GM18511 (cell line): ENCODE measurements around the gene DLX3.
"Not testable (repeated sequence)": the region's sequence is repeated elsewhere in the genome, so short reads cannot be mapped to it uniquely, and the experiment has no call there.

Source experiments
- ATAC-seq: cut with Tn5 transposase; IDR thresholded peaks from one replicate; pipeline ENCODE4 v1.9.1; 2021; ENCODE audit warnings: mild to moderate bottlenecking, moderate library complexity; ENCODE audit not compliant: unreplicated experiment

DLX3 gene

DNA sequence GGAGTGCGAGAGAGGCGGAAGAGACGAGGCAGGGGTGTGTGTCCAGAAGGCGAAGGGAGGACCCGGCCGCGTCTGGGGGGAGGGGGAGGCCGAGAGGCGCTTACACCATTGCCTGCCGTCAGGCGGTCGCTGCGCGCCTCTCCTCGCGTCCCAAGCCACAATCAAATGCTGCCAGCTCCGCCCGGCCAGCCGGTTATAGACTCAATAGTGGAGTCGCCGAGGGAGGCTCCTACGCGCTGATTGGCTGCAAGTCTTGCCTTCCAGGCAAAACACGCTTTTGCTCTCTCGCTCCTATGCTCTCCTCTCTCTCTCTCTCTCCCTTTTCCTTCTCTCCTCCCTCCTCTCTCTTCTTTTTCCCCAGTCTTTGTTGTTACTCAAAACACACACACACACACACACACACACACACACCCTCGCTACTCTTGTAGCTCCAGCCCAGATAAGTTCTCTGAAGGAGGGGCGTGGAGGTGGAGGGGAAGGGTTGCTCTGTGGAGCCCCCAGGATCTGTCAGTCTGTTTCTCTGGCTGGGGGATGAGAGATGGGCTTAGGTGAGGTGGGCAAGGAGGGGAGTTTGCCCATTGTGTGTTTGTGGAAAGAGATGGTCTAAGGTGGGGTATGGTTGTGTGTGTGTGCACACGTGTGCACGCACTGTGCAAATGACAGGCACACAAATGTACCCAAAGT is at the start of gene DLX3:
TSS of gene DLX3 (minus strand) at position 170 of the 684 bp plus-strand sequence. CDS start 226 bp downstream, outside the sequence.
- ATAC-seq: no peak

DNA sequence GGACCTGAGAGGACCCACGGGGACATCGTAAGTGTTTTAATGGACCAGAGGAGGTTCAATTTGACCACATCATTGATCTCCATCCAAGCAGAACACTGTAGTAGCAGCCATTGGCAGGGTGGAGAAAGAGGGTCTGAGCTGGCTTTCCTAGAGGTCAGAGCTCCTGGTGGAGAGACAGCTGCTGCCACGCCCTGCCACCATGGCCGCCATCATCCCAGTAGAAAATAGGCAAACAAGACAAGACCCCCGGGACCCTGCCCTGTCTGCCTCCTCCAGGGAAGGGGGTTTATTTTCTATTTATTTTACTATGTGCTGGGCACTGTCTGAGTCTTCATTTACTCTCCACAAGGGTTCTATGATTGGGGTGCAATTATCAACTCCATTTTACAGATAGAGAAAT is 49.5 kb upstream of the DLX3 start:
- no peak for ATAC-seq

DNA sequence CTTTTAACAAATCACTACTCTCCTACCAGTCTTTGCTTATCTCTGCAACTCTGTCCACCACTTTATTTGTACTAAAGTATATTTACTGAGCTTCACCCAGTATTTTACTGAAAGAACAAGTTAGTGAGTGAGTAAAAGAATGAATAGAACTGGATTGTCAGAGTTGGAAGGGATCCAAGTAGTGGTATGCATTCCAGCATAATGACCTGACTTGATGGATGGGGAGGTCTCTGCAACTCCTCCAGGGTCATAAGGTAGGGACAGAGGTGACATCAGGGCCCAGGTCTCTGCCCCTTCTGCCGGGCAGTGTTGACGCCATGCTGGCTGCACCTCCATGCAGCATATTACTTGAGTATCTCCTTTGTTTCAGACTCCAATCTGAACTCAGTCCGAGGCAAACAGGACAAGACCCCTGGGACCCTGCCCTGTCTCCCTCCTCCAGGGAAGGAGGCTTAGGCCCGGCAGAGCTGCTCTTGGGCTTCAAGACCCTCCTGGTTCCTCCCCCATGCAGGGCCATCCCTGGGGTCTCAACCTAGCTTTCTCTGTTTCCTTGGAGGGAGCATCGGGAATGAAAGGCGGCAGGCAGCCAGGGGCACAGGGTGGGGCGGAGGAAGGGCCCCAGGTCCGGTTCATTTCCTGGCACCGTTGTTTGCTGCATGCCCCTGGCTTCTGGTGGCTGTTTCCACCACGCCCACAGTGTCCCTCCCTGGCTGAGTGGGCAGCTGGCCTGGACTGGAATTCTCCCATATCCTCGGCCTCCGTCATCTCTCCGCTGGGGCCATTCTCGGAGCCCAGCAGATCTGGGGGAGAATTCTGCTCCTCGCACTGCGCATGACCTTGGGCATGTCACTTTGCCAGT is 48.5 kb upstream of the DLX3 start:
- ATAC-seq: no peak

DNA sequence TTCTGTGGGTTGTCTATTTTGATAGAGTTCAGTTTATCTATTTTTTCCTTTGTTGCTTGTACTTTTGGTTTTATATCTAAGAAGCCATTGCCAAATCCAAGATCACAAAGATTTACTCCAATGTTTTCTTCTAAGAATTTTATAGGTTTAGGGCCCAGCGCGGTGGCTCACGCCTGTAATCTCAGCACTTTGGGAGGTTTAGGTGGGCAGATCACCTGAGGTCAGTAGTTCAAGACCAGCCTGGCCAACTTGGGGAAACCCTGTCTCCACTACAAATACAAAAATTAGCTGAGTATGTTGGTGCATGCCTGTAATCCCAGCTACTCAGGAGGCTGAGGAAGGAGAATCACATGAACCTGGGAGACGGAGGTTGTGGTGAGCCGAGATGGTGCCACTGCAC is 47.2 kb upstream of the DLX3 start:
- no peak for ATAC-seq

DNA sequence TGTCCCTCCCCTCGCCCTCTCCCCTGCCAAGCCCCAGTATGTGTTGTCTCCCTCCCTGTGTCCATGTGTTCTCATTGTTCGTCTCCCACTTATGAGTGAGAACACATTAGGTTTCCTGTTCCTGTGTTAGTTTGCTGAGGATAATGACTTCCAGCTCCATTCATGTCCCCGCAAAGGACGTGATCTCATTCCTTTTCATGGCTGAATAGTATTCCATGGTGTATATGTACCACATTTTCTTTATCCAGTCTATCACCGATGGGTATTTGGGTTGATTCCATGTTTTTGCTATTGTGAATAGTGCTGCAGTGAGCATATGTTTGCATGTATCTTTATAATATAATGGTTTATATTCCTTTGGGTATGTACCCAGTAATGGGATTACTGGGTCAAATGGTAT is 45.5 kb upstream of the DLX3 start:
- not testable (repeated sequence) for ATAC-seq

GRCh38 chr17:50039058-50039457 is 44.0 kb upstream of the DLX3 start:
- ATAC-seq: no peak

GRCh38 chr17:50037321-50038107 is 42.5 kb upstream of the DLX3 start:
- no peak for ATAC-seq

GRCh38 chr17:50036455-50037261 is 41.6 kb upstream of the DLX3 start:
- ATAC-seq: no peak

DNA sequence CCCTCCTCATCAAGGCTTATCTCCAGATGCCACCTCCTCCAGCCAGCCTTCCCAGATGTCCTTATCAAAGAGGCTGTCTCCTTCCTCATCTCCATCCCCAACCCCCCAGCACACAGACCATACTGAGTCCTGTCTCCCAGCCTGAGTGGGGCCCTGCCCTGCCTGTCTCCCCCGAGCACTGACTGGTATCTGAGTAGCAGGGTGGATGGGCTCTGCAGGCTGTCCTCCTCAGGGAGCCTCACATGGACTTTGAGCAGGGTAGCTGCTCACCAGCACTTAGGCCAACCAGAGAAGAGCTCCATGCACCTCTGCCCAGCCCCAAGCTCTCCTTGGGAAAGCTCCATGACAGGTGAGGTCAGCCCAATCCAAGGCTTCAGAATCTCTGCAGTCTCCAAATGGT is 40.9 kb upstream of the DLX3 start:
- ATAC-seq: no peak

DNA sequence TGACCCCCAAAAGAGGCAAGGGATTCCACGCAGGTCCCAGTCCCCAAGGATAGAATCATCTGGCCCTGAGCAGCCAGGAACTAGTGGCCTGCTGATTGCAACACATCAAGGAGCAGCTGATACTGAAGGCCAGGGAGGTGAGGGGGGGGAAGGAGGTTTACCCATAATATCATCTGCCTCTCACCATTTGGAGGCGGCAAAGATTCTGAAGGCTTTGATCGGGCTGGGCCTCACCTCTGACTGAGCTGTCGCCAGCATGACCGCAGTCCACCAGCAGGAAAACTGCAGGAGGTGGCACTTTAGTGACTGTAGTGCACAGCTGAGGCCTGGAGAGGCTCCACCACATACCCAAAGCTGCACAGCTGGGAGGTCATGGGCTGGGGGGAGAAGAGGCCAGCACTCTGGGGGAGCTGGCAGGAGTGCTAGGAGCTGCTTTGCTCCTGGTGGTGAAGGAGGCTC is 40.4 kb upstream of the DLX3 start:
- ATAC-seq: no peak

DNA sequence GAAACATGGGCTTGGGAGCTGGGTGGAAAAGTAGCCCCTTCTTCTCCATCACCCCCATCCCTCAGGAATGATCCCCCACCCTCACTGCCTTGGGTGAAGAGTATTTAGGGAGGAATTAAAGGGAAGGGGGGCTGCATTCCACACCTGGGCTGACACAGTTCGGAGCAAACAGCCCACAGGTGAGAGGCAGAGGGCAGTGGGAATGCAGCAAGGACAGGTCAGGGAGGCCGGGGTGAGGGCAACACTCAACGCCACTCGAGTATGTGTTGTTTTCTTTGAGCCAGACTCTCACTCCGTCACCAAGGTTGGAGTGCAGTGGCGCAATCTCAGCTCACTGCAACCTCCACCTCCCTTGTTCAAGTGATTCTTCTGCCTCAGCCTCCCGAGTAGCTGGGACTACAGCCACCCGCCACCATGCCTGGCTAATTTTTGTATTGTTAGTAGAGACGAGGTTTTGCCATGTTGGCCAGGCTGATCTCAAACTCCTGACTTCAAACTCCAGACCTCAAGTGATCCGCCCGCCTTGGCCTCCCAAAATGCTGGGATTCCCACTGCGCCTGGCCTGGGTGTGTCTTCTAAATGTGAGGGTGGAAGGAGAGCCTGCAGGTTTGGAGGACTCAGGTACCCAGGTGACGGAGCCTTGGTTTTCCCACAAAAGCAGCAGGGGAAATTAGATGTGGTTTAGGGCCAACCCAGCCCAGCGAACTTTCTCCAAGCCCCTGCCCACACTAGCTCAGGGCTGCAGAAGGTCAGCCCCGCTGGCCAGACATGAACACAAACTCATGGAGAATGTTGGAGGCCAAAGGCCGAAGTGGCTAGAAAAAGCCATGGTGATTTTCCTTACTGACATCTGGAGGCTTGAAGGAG is 39.7 kb upstream of the DLX3 start:
- no peak for ATAC-seq

GRCh38 chr17:50033316-50033715 is 38.3 kb upstream of the DLX3 start:
- no peak for ATAC-seq

DNA sequence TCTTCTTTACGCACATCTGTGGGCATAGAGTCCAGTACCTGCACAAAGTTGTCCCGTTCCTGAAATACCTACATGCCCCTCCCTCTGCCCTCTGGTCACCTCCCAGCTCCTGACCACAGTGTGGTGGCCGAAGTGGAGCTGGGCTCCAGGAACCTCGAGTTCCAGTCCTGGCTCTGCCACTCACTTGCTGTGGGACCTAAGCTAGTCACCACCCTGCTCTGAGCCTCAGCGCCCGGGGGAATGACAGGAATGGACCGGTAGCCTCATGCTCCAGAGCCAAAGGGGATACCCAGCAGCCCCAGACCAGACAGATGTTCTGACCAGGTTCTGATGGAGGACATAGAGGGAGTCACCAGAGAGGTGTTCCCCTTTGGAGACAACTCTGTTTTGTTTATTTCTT is 34.2 kb upstream of the DLX3 start:
- no peak for ATAC-seq

- ATAC-seq: no peak
Observed at GRCh38 chr17:50028736-50029120, 33.7 kb upstream of the DLX3 start.

- no peak for ATAC-seq
Observed at GRCh38 chr17:50027881-50028735, 33.1 kb upstream of the DLX3 start.

DNA sequence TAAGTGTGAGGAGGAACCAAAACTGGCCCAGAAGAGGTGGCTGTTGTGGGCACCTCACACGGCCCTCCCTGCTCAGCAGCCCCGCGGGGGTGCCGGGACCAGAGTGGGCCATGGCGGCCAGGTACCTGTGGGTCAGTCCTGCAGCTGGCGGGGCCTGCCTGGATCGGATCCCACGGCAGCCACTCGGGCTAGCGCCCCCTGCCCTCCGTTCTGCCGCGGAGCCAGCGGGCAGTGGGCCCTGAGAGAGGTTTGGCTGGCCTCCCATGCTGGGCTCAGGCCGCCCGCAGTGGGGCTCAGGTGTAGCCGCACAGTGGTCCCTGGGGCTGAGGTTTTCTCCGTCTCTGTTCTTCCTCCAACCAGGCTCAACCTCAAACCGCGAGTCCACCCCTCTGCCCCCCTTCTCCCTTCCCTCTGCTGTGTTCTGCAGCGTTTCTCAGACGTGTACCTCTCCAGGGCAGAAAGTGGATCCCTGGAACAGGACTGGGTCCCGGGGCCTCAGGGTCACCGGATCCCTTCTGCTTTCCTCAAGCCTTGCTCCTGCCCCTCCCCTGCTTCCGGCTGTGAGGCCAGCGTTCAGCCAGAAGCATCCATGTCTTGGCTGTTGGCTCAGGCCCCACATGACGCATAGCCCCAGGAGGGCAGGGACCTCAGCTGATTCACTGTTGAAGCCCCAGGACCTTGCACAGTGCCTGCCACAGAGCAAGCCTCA is 32.3 kb upstream of the DLX3 start:
- ATAC-seq: no peak

DNA sequence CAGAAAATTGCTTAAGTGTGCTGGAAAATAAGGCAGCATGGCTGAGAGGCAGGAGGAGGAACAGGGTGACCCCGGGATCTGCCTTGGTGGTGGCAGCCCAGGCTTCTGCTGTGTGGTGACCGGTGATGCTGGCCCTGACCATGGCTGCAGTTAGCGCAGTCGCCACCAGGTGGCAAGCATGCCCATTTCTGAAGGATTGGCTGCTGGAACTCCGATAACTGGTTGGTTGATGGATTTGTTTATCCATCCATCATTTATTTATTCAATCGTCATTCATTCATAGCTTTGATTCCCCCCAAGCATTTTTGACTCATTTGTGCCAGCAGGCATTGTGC is 31.8 kb upstream of the DLX3 start:
- no peak for ATAC-seq

DNA sequence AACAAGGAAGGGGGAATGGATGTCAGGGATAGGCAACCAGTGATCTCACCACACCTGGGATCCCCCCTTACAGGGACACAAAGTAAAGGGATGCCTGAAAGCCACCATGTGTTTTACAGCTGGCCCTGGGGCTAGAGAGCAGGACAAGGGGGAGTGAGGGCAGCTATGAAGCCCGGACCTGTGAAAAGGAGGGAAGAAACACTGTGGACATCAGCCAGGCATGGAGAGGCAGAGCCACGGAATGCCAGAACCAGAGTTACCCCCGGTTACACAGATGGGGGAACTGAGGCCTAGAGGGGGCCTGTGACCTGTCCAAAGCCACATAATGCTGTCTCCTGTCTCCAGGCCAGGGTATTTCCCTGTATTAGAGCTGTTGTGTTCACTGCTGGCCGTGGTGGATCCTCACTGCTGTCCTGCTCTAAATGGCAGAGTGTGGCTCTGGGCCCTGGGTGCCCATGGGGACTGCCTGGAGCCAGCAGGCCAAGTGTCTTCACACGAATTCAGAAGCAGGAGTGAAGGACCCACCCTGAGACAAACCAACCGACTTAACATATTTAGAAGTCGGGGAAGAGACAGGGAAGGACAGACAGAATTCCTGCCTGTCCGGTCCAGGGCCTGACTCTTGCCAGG is 31.1 kb upstream of the DLX3 start:
- no peak for ATAC-seq
